ENCODE results near the gene TEX261.

GRCh38 chr2:70991742-70992141, 2.9 kb downstream of the TEX261 start:
- TF ChIP-seq, protein P1, sequence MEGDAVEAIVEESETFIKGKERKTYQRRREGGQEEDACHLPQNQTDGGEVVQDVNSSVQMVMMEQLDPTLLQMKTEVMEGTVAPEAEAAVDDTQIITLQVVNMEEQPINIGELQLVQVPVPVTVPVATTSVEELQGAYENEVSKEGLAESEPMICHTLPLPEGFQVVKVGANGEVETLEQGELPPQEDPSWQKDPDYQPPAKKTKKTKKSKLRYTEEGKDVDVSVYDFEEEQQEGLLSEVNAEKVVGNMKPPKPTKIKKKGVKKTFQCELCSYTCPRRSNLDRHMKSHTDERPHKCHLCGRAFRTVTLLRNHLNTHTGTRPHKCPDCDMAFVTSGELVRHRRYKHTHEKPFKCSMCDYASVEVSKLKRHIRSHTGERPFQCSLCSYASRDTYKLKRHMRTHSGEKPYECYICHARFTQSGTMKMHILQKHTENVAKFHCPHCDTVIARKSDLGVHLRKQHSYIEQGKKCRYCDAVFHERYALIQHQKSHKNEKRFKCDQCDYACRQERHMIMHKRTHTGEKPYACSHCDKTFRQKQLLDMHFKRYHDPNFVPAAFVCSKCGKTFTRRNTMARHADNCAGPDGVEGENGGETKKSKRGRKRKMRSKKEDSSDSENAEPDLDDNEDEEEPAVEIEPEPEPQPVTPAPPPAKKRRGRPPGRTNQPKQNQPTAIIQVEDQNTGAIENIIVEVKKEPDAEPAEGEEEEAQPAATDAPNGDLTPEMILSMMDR (IDR thresholded peaks at IDR 0.05; ENCODE audit: borderline replicate concordance, extremely low read depth, low read length, poor library complexity, severe bottlenecking) = no peak
- no peak for TF ChIP-seq EZH2 (IDR thresholded peaks at IDR 0.05; ENCODE audit: borderline replicate concordance, low read depth, low read length, severe bottlenecking)
